Prostate gland (tissue), 2 donors: ENCODE data around the gene KBTBD6. TPM values are rescaled to one million over a fixed set of nuclear protein-coding genes. Genes with fewer than 3 reads are reported as not detected.

Experiments used
- DNase-seq: peaks from one replicate; pipeline ENCODE4 v3.0.0-alpha.2; 2019; ENCODE audit warnings: low spot score
- H3K27ac ChIP-seq, 2 donors: fragments of 200-600 bp; sonication (generic); 2 replicates each; pipeline ENCODE4 v1.5.1; 2017 to 2019
- H3K27me3 ChIP-seq: fragments of 200-600 bp; sonication (generic); replicated peaks from 2 replicates; pipeline ENCODE4 v1.5.1; 2019; ENCODE audit not compliant: insufficient read depth
- H3K36me3 ChIP-seq, 2 donors: fragments of 200-600 bp; sonication (generic); 1 replicate in 1 of 2; 2 replicates in 1 of 2; pipeline versions ENCODE4 v1.5.1 to v1.8.1; 2017 to 2019
- H3K4me1 ChIP-seq: fragments of 200-600 bp; sonication (generic); replicated peaks from 2 replicates; pipeline ENCODE4 v1.5.1; 2019
- H3K4me3 ChIP-seq, 2 donors: fragments of 200-600 bp; sonication (generic); 2 replicates each; pipeline ENCODE4 v1.5.1; 2017 to 2019
- H3K9me3 ChIP-seq: fragments of 200-600 bp; sonication (generic); 2 replicates; pipeline ENCODE4 v1.5.1; 2017
- POLR2A ChIP-seq: fragments of 450-650 bp; IDR thresholded peaks from one replicate; pipeline ENCODE4 v1.6.1; 2016; ENCODE audit warnings: antibody characterized with exemption, mild to moderate bottlenecking
- POLR2AphosphoS5 ChIP-seq: sonication (generic); formaldehyde crosslinking; IDR thresholded peaks from one replicate; pipeline ENCODE4 v1.6.1; 2017; ENCODE audit warnings: antibody characterized with exemption
- WGBS: methylation state at CpG from one replicate; pipeline ENCODE4 v1.1.5; 2018; 5-methylcytosine and 5-hydroxymethylcytosine counted together
- intact Hi-C: fragments of 100-400 bp; cut with DNase I; formaldehyde crosslinking; loops from one replicate; pipeline ENCODE4 v1.14.2; 2022
- total RNA-seq, 2 donors: library from RNA; depleted of rRNA; stranded (reverse); fragments of >200 nt; gene quantifications; one replicate each; pipeline ENCODE4 v1.1.0, GENCODE V29; 2016
- TF ChIP-seq, protein P1 (sequence below), 4 experiments: fragments of 200-600 bp in 2 of 4; fragments of 450-650 bp in 2 of 4; sonication (generic) in 2 of 4; IDR thresholded peaks; 1 replicate in 3 of 4; 2 replicates in 1 of 4; pipeline ENCODE4 v1.5.1; 2016 to 2019; ENCODE audit warnings: antibody characterized with exemption in 4 of 4, mild to moderate bottlenecking in 2 of 4, moderate library complexity in 2 of 4

KBTBD6 gene
- total RNA-seq, 2 donors from 2014 or later = 10.2 to 10.6 TPM

DNA sequence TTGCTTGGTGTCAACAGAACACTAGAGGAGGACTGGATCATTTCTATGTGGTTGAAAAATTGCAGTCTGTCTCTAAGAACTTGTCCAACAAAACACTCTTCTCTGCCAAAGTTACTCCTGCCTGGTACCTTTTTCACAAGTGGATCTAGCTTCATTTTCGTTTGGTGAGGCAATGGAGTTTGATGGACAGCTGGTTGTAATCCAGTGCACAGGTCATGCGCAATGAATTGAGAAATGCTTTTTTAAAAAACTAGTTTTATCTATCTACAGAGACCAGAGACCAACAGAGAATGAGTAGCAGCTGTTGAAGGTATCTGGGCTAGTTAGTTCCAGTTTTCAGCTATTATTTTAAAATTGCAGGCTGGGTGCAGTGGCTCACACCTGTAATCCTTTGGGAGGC lies 12.0 kb upstream of the KBTBD6 start:
- H3K4me1 ChIP-seq = no peaks in the 10 kb centered on the region
- no peaks in the 10 kb centered on the region for H3K9me3 ChIP-seq
- H3K27ac ChIP-seq = no peak overlapping the region
- intact Hi-C loops = no loop called here
- no peak for DNase-seq
- no peaks in the 10 kb centered on the region for H3K27me3 ChIP-seq
- no peaks in the 10 kb centered on the region for H3K36me3 ChIP-seq
- TF ChIP-seq POLR2AphosphoS5 = no peak
- TF ChIP-seq, protein P1, sequence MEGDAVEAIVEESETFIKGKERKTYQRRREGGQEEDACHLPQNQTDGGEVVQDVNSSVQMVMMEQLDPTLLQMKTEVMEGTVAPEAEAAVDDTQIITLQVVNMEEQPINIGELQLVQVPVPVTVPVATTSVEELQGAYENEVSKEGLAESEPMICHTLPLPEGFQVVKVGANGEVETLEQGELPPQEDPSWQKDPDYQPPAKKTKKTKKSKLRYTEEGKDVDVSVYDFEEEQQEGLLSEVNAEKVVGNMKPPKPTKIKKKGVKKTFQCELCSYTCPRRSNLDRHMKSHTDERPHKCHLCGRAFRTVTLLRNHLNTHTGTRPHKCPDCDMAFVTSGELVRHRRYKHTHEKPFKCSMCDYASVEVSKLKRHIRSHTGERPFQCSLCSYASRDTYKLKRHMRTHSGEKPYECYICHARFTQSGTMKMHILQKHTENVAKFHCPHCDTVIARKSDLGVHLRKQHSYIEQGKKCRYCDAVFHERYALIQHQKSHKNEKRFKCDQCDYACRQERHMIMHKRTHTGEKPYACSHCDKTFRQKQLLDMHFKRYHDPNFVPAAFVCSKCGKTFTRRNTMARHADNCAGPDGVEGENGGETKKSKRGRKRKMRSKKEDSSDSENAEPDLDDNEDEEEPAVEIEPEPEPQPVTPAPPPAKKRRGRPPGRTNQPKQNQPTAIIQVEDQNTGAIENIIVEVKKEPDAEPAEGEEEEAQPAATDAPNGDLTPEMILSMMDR (IDR thresholded peaks at IDR 0.05) = no peak
- no peak for TF ChIP-seq POLR2A
- no peak overlapping the region for H3K4me3 ChIP-seq
- 79% methylated on average over 2 of the region's 2 CpGs for WGBS

DNA sequence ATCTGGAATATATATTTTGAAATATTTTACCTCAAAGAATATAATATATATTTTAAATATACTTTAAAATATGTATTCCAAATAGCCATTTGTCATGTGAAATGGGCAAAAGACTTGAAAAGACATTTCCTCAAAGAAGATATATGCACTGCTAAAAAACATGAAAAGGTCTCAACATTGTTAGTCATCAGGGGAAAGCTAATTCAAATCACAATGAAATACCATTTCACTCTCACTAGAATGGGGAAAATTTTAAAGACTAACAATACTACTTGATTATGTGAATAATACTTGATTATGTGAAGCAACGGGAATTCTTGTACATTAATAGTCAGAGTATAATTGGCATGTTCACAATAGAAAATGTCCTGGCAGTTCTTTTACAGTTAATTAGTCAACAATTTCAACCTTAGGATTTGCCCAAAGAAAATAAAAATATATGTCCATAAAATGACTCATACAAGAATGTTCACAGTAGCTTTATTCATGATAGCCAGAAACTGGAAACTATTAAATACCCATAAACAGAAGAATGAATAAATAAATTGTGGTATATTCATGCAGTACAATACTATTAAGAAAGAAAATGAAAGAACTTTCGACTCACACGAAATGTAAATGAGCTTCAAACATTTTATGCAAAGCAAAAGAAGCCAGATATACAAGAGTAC lies 6.8 kb upstream of the KBTBD6 start:
- 40% methylated on average over 3 of the region's 3 CpGs for WGBS
- H3K4me1 ChIP-seq = no peaks in the 10 kb centered on the region
- H3K36me3 ChIP-seq = no peaks in the 10 kb centered on the region
- no peaks in the 10 kb centered on the region for H3K27me3 ChIP-seq
- H3K4me3 ChIP-seq = no peak overlapping the region
- intact Hi-C loops = no loop called here
- DNase-seq = no peak
- H3K9me3 ChIP-seq = no peaks in the 10 kb centered on the region
- no peak for TF ChIP-seq POLR2AphosphoS5
- TF ChIP-seq, protein P1 (IDR thresholded peaks at IDR 0.05) = no peak
- TF ChIP-seq POLR2A = no peak
- H3K27ac ChIP-seq = no peak overlapping the region

DNA sequence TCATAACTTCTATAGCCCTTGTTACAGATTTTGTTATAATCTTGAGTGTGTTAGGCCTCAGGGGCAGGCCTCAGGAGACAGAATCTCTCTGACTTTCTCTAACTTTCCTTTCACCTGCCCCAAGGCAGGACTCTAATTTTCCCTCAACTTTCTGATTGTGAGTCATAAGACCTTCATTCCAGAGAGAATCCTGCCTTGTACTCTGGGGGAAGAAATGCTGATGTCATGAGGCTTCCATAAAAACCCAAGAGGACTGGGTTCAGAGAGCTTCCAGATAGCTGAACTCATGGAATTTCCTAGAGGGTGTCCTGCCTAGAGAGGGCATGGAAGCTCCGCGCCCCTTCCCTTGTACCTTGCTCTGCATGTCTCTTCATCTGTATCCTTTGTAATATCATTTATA lies 5.3 kb upstream of the KBTBD6 start:
- H3K27me3 ChIP-seq = no peaks in the 10 kb centered on the region
- no peaks in the 10 kb centered on the region for H3K9me3 ChIP-seq
- 95% methylated on average over 2 of the region's 2 CpGs for WGBS
- no peaks in the 10 kb centered on the region for H3K4me1 ChIP-seq
- DNase-seq = no peak
- intact Hi-C loops = no loop called here
- no peak overlapping the region for H3K4me3 ChIP-seq
- TF ChIP-seq, protein P1 (IDR thresholded peaks at IDR 0.05) = no peak
- no peak for TF ChIP-seq POLR2AphosphoS5
- TF ChIP-seq POLR2A = no peak
- no peaks in the 10 kb centered on the region for H3K36me3 ChIP-seq
- H3K27ac ChIP-seq = no peak overlapping the region

GRCh38 chr13:41137241-41137640 lies 4.6 kb upstream of the KBTBD6 start:
- 59% methylated on average over 3 of the region's 3 CpGs for WGBS
- H3K36me3 ChIP-seq = no peaks in the 10 kb centered on the region
- intact Hi-C loops = no loop called here

More at GRCh38 chr13:41137241-41137640, 4.6 kb upstream of the KBTBD6 start:
- Histone ChIP-seq H3K27ac (no peak overlapping the region), H3K4me1 (no peaks in the 10 kb centered on the region), H3K27me3 (no peaks in the 10 kb centered on the region), H3K4me3 (no peak overlapping the region), H3K9me3 (no peaks in the 10 kb centered on the region)
- no peak for TF ChIP-seq POLR2A
- TF ChIP-seq, protein P1 (IDR thresholded peaks at IDR 0.05) = no peak
- TF ChIP-seq POLR2AphosphoS5 = no peak
- no peak for DNase-seq
